NCI-H2107 treated with DMSO at 0.1 percent for 48 hours (cell line): ENCODE results near the gene SLC1A3.
"Not testable (repeated sequence)": the region's sequence is repeated elsewhere in the genome, so short reads cannot be mapped to it uniquely, and the experiment has no call there.

Experiments
- DNase-seq: peaks from one replicate; lab custom pipeline; 2025; ENCODE audit not compliant: unreplicated experiment; lab: John Stamatoyannopoulos, UW

SLC1A3 gene

GRCh38 chr5:36630201-36631145 is 24.1 kb downstream of the SLC1A3 start:
- no peak for DNase-seq

GRCh38 chr5:36631154-36631553 is 24.7 kb downstream of the SLC1A3 start:
- no peak for DNase-seq

- no peak for DNase-seq
Measured at GRCh38 chr5:36631620-36632362, 25.4 kb downstream of the SLC1A3 start.

- DNase-seq, result no peak
Measured at GRCh38 chr5:36632363-36632664, 25.9 kb downstream of the SLC1A3 start.

GRCh38 chr5:36635721-36636390 is 29.4 kb downstream of the SLC1A3 start:
- DNase-seq, result no peak

GRCh38 chr5:36637101-36637500 is 30.7 kb downstream of the SLC1A3 start:
- no peak for DNase-seq

GRCh38 chr5:36637516-36637915 is 31.1 kb downstream of the SLC1A3 start:
- DNase-seq, result no peak

- no peak for DNase-seq
Measured at GRCh38 chr5:36638056-36638455, 31.6 kb downstream of the SLC1A3 start.

- DNase-seq, result no peak
Measured at GRCh38 chr5:36640949-36641348, 34.5 kb downstream of the SLC1A3 start.

- DNase-seq, result no peak
Measured at GRCh38 chr5:36641431-36641830, 35.0 kb downstream of the SLC1A3 start.

GRCh38 chr5:36642089-36642488 is 35.7 kb downstream of the SLC1A3 start:
- DNase-seq, result no peak

- DNase-seq, result no peak
Measured at GRCh38 chr5:36643162-36643561, 36.8 kb downstream of the SLC1A3 start.

GRCh38 chr5:36643841-36644240 is 37.4 kb downstream of the SLC1A3 start:
- not testable (repeated sequence) for DNase-seq

- DNase-seq, result no peak
Measured at GRCh38 chr5:36644727-36645126, 38.3 kb downstream of the SLC1A3 start.

- DNase-seq, result no peak
Measured at GRCh38 chr5:36646100-36646499, 39.7 kb downstream of the SLC1A3 start.

- no peak for DNase-seq
Measured at GRCh38 chr5:36646507-36647023, 40.2 kb downstream of the SLC1A3 start.

- DNase-seq, result no peak
Measured at GRCh38 chr5:36647046-36647445, 40.6 kb downstream of the SLC1A3 start.

- no peak for DNase-seq
Measured at GRCh38 chr5:36648426-36648825, 42.0 kb downstream of the SLC1A3 start.

GRCh38 chr5:36651761-36652685 is 45.6 kb downstream of the SLC1A3 start:
- DNase-seq, result peak; percentile 18

- no peak for DNase-seq
Measured at GRCh38 chr5:36653044-36653705, 46.8 kb downstream of the SLC1A3 start.
